GM18507 (cell line): Measurements from ENCODE around the gene MOK.

Source experiments
- DNase-seq: peaks from one replicate; pipeline ENCODE4 v3.0.0; 2011; ENCODE audit warnings: low read depth; ENCODE audit not compliant: insufficient read length; ENCODE audit errors: extremely low spot score
- FAIRE-seq: peaks from 2 replicates; lab custom pipeline; 2011; peaks lifted over from hg19 to GRCh38; lab: Jason Lieb, UNC

MOK gene

GRCh38 chr14:102230481-102231210 is 74.3 kb downstream of the MOK start:
- no peak for DNase-seq
- no peak for FAIRE-seq

GRCh38 chr14:102229739-102230092 is 75.2 kb downstream of the MOK start:
- no peak for FAIRE-seq
- no peak for DNase-seq

- FAIRE-seq, result no peak
- no peak for DNase-seq
These were observed 75.8 kb downstream of the MOK start for GRCh38 chr14:102229071-102229738.

GRCh38 chr14:102227184-102227964 is 77.6 kb downstream of the MOK start:
- FAIRE-seq (no peak), DNase-seq (no peak)

GRCh38 chr14:102226356-102227125 is 78.4 kb downstream of the MOK start:
- no peak for DNase-seq
- FAIRE-seq, result no peak

- DNase-seq (no peak), FAIRE-seq (no peak)
These were observed 79.0 kb downstream of the MOK start for GRCh38 chr14:102225936-102226335.

- FAIRE-seq (no peak), DNase-seq (no peak)
These were observed 79.6 kb downstream of the MOK start for GRCh38 chr14:102225386-102225785.

GRCh38 chr14:102223682-102224081 is 81.3 kb downstream of the MOK start:
- FAIRE-seq (no peak), DNase-seq (no peak)

GRCh38 chr14:102222751-102223150 is 82.2 kb downstream of the MOK start:
- FAIRE-seq, result no peak
- DNase-seq, result no peak

GRCh38 chr14:102222009-102222575 is 82.9 kb downstream of the MOK start:
- FAIRE-seq (no peak), DNase-seq (no peak)

- FAIRE-seq, result no peak
These were observed 83.9 kb downstream of the MOK start for GRCh38 chr14:102221026-102221425.

GRCh38 chr14:102220031-102220430 is 84.9 kb downstream of the MOK start:
- FAIRE-seq (peak; percentile 91), DNase-seq (peak; percentile 60)

More at GRCh38 chr14:102221026-102221425, 83.9 kb downstream of the MOK start:
- DNase-seq, result no peak

GRCh38 chr14:102219316-102219715 is 85.6 kb downstream of the MOK start:
- FAIRE-seq, result no peak
- DNase-seq, result no peak

GRCh38 chr14:102218688-102219087 is 86.3 kb downstream of the MOK start:
- DNase-seq, result no peak
- FAIRE-seq, result no peak

- FAIRE-seq (no peak), DNase-seq (no peak)
These were observed 87.0 kb downstream of the MOK start for GRCh38 chr14:102217987-102218421.

- FAIRE-seq (no peak), DNase-seq (no peak)
These were observed 87.6 kb downstream of the MOK start for GRCh38 chr14:102217399-102217798.

GRCh38 chr14:102215576-102216250 is 89.3 kb downstream of the MOK start:
- no peak for DNase-seq

GRCh38 chr14:102215071-102215470 is 89.9 kb downstream of the MOK start:
- FAIRE-seq (no peak), DNase-seq (no peak)

More at GRCh38 chr14:102215576-102216250, 89.3 kb downstream of the MOK start:
- no peak for FAIRE-seq
